DOHH2 (cell line): ENCODE measurements around the gene MBD6.

Experiments
- H3F3A ChIP-seq: fragments of 200-600 bp; sonication (generic), shearing (Covaris generic); 2 replicates; pipeline ENCODE4 v1.6.0; 2016; ENCODE audit warnings: antibody characterized with exemption, mild to moderate bottlenecking; ENCODE audit not compliant: control insufficient read depth, insufficient read depth
- H3K27ac ChIP-seq: fragments of 200-600 bp; sonication (generic); 2 replicates; pipeline ENCODE4 v1.5.1; 2014; ENCODE audit warnings: low read depth, mild to moderate bottlenecking, low read length, moderate library complexity
- H3K27me3 ChIP-seq: fragments of 200-600 bp; sonication (generic); 2 replicates; pipeline ENCODE4 v1.6.1; 2014; ENCODE audit warnings: mild to moderate bottlenecking, low read length, mixed read lengths; ENCODE audit not compliant: control insufficient read depth
- H3K36me3 ChIP-seq: fragments of 200-600 bp; sonication (generic); 2 replicates; pipeline ENCODE4 v1.6.1; 2014; ENCODE audit warnings: mild to moderate bottlenecking, low read length, moderate library complexity, mixed read lengths; ENCODE audit not compliant: control insufficient read depth
- H3K4me1 ChIP-seq: fragments of 200-600 bp; sonication (generic); 2 replicates; pipeline ENCODE4 v1.6.1; 2014; ENCODE audit warnings: mild to moderate bottlenecking, low read length, mixed read lengths; ENCODE audit not compliant: control insufficient read depth
- H3K4me2 ChIP-seq: fragments of 200-600 bp; sonication (generic); 2 replicates; pipeline ENCODE4 v1.6.0; 2014; ENCODE audit warnings: mild to moderate bottlenecking, low read length, moderate library complexity
- H3K4me3 ChIP-seq: fragments of 200-600 bp; sonication (generic); 2 replicates; pipeline ENCODE4 v1.5.1; 2014; ENCODE audit warnings: mild to moderate bottlenecking, low read length, mixed read lengths
- H3K79me2 ChIP-seq: fragments of 200-600 bp; sonication (generic); 2 replicates; pipeline ENCODE4 v1.6.1; 2014; ENCODE audit warnings: mild to moderate bottlenecking, low read length, mixed read lengths; ENCODE audit not compliant: control insufficient read depth
- H3K9me2 ChIP-seq: fragments of 200-600 bp; sonication (generic); replicated peaks from 2 replicates; pipeline ENCODE4 v1.6.1; 2014; ENCODE audit warnings: mild to moderate bottlenecking, low read length, mixed read lengths; ENCODE audit not compliant: control insufficient read depth
- H3K9me3 ChIP-seq: fragments of 200-600 bp; sonication (generic); 2 replicates; pipeline ENCODE4 v1.6.1; 2014; ENCODE audit warnings: antibody characterized with exemption, low read length, mixed read lengths; ENCODE audit not compliant: control insufficient read depth, insufficient read depth
- H4K20me1 ChIP-seq: fragments of 200-600 bp; sonication (generic); 2 replicates; pipeline ENCODE4 v1.6.0; 2014; ENCODE audit warnings: low read depth, mild to moderate bottlenecking, antibody characterized with exemption, low read length, moderate library complexity; ENCODE audit not compliant: control insufficient read depth, insufficient read depth
- CTCF ChIP-seq: fragments of 200-600 bp; sonication (generic); IDR thresholded peaks from one replicate; pipeline ENCODE4 v1.5.1; 2014; ENCODE audit warnings: antibody characterized with exemption, mild to moderate bottlenecking, low read depth, low read length; ENCODE audit not compliant: poor library complexity, severe bottlenecking
- EZH2phosphoT487 ChIP-seq: fragments of 200-600 bp; sonication (generic); IDR thresholded peaks from 2 replicates; pipeline ENCODE4 v1.6.1; 2017; ENCODE audit warnings: borderline replicate concordance, mild to moderate bottlenecking, antibody characterized with exemption, low read length, moderate library complexity, mixed read lengths

Gene MBD6

GRCh38 chr12:57474430-57474829, 48.2 kb upstream of the MBD6 start:
- Histone ChIP-seq H3F3A (peaks cover 6% of the 10 kb centered on the region), H3K27ac (no peak overlapping the region), H3K36me3 (peaks cover 54% of the 10 kb centered on the region), H3K9me3 (no peaks in the 10 kb centered on the region), H3K4me3 (no peak overlapping the region), H3K4me1 (peaks cover 36% of the 10 kb centered on the region), H3K27me3 (no peaks in the 10 kb centered on the region), H3K4me2 (no peak overlapping the region), H3K9me2 (no peaks in the 10 kb centered on the region), H3K79me2 (peaks cover 24% of the 10 kb centered on the region), H4K20me1 (no peaks in the 10 kb centered on the region)
- TF ChIP-seq EZH2phosphoT487 (no peak), CTCF (no peak)

GRCh38 chr12:57474862-57475261, 47.8 kb upstream of the MBD6 start:
- Histone ChIP-seq H3K9me3 (no peaks in the 10 kb centered on the region), H3F3A (peaks cover 10% of the 10 kb centered on the region), H3K36me3 (peaks cover 53% of the 10 kb centered on the region), H3K4me1 (peaks cover 40% of the 10 kb centered on the region), H3K4me2 (no peak overlapping the region), H4K20me1 (no peaks in the 10 kb centered on the region), H3K27ac (no peak overlapping the region), H3K4me3 (no peak overlapping the region), H3K79me2 (peaks cover 24% of the 10 kb centered on the region), H3K9me2 (no peaks in the 10 kb centered on the region), H3K27me3 (no peaks in the 10 kb centered on the region)
- TF ChIP-seq EZH2phosphoT487 (no peak), CTCF (no peak)

GRCh38 chr12:57475271-57476161, 47.1 kb upstream of the MBD6 start:
- Histone ChIP-seq H3K79me2 (peaks cover 24% of the 10 kb centered on the region), H3F3A (peaks cover 13% of the 10 kb centered on the region), H3K4me3 (peak overlapping the region; percentile 90; the same call in 1 of the 2 replicates), H3K9me3 (no peaks in the 10 kb centered on the region), H3K4me1 (peaks cover 47% of the 10 kb centered on the region), H4K20me1 (no peaks in the 10 kb centered on the region), H3K36me3 (peaks cover 51% of the 10 kb centered on the region), H3K27me3 (no peaks in the 10 kb centered on the region), H3K9me2 (no peaks in the 10 kb centered on the region), H3K27ac (no peak overlapping the region), H3K4me2 (peak overlapping the region; percentile 98; the same call in 1 of the 2 replicates)
- TF ChIP-seq CTCF (no peak), EZH2phosphoT487 (no peak)
